SK-N-SH (cell line): ENCODE measurements around the gene STXBP1. TPM values are rescaled to one million over a fixed set of nuclear protein-coding genes. Genes with fewer than 3 reads are reported as not detected.

ENCODE experiments used
- CTCF ChIA-PET: fragments of 300-600, 350-600 bp; formaldehyde crosslinking; extraction: SDS; loops from one replicate; lab custom pipeline; 2021; lab: Yijun Ruan, JAX
- POLR2A ChIA-PET: fragments of 350-600 bp; sonication (Branson Sonifier 250); formaldehyde crosslinking; extraction: SDS; loops from one replicate; lab custom pipeline; 2020; ENCODE audit warnings: antibody characterized with exemption, inconsistent platforms; lab: Yijun Ruan, JAX
- DNase-seq: peaks from one replicate; pipeline ENCODE4 v3.0.0; 2012
- H2AFZ ChIP-seq: fragments of 200-600 bp; sonication (generic); 2 replicates; pipeline ENCODE4 v1.8.1; 2016; ENCODE audit warnings: antibody characterized with exemption, mild to moderate bottlenecking, low read depth
- H3F3A ChIP-seq: fragments of 200-600 bp; sonication (generic); replicated peaks from 2 replicates; pipeline ENCODE3; 2016; ENCODE audit warnings: antibody characterized with exemption, mild to moderate bottlenecking; ENCODE audit not compliant: insufficient read depth
- H3K27ac ChIP-seq, 2 experiments: fragments of 200-500 bp in 1 of 2; fragments of 200-600 bp in 1 of 2; sonication (Bioruptor generic) in 1 of 2; sonication (generic), shearing (Covaris generic) in 1 of 2; 2 replicates each; pipeline versions ENCODE4 v1.5.1 to v1.6.1; 2014 to 2016; ENCODE audit warnings: low read depth in 2 of 2, inconsistent platforms in 1 of 2, low read length in 1 of 2, mild to moderate bottlenecking in 1 of 2, mixed read lengths in 1 of 2
- H3K27me3 ChIP-seq: fragments of 200-600 bp; sonication (generic), shearing (Covaris generic); 2 replicates; pipeline ENCODE4 v1.6.1; 2016; ENCODE audit warnings: mixed run types; ENCODE audit not compliant: insufficient read depth
- H3K36me3 ChIP-seq, 2 experiments: fragments of 200-500 bp in 1 of 2; fragments of 200-600 bp in 1 of 2; sonication (Bioruptor generic) in 1 of 2; sonication (generic) in 1 of 2; replicated peaks in 1 of 2; 2 replicates each; pipeline versions ENCODE3 to v1.5.1; 2014 to 2016; ENCODE audit warnings: low read length in 1 of 2, mild to moderate bottlenecking in 1 of 2; ENCODE audit not compliant: insufficient read depth in 2 of 2, control insufficient read depth in 1 of 2
- H3K4me1 ChIP-seq, 2 experiments: fragments of 200-500 bp in 1 of 2; fragments of 200-600 bp in 1 of 2; sonication (Bioruptor generic) in 1 of 2; sonication (generic), shearing (Covaris generic) in 1 of 2; 2 replicates each; pipeline versions ENCODE4 v1.5.1 to v1.6.1; 2014 to 2016; ENCODE audit warnings: low read depth in 1 of 2, low read length in 1 of 2, mixed run types in 1 of 2; ENCODE audit not compliant: insufficient read depth in 2 of 2, control insufficient read depth in 1 of 2
- H3K4me2 ChIP-seq: fragments of 200-600 bp; sonication (generic), shearing (Covaris generic); 2 replicates; pipeline ENCODE4 v1.6.1; 2017; ENCODE audit warnings: mixed run types
- H3K4me3 ChIP-seq, 2 experiments: fragments of 200-500 bp in 1 of 2; fragments of 200-600 bp in 1 of 2; sonication (Bioruptor generic) in 1 of 2; sonication (generic), shearing (Covaris generic) in 1 of 2; 2 replicates each; pipeline versions ENCODE4 v1.5.1 to v1.8.1; 2014 to 2016; ENCODE audit warnings: low read depth in 2 of 2, inconsistent platforms in 1 of 2, low read length in 1 of 2, mild to moderate bottlenecking in 1 of 2, mixed read lengths in 1 of 2, moderate library complexity in 1 of 2
- H3K79me2 ChIP-seq: fragments of 200-600 bp; sonication (generic); 2 replicates; pipeline ENCODE4 v1.8.1; 2017; ENCODE audit warnings: mild to moderate bottlenecking; ENCODE audit not compliant: insufficient read depth
- H3K9ac ChIP-seq: fragments of 200-600 bp; sonication (generic); 2 replicates; pipeline ENCODE4 v1.6.1; 2017; ENCODE audit warnings: mixed run types
- H3K9me2 ChIP-seq: fragments of 200-600 bp; sonication (generic); 2 replicates; pipeline ENCODE4 v1.6.1; 2017; ENCODE audit warnings: mixed run types
- H3K9me3 ChIP-seq: fragments of 200-600 bp; sonication (generic); 2 replicates; pipeline ENCODE4 v1.6.1; 2017; ENCODE audit warnings: mixed run types, mild to moderate bottlenecking, moderate library complexity
- H4K20me1 ChIP-seq: fragments of 200-600 bp; sonication (generic); 2 replicates; pipeline ENCODE4 v1.6.1; 2017; ENCODE audit warnings: mild to moderate bottlenecking, mixed run types; ENCODE audit not compliant: insufficient read depth
- CHD2 ChIP-seq: fragments of 150-350 bp; IDR thresholded peaks from 2 replicates; pipeline ENCODE4 v1.6.1; 2018; ENCODE audit warnings: low read length; ENCODE audit not compliant: partially characterized antibody
- CTCF ChIP-seq: fragments of 200-600 bp; sonication (generic); IDR thresholded peaks from 2 replicates; pipeline ENCODE4 v1.6.1; 2017; ENCODE audit warnings: antibody characterized with exemption, mild to moderate bottlenecking, moderate library complexity
- EP300 ChIP-seq, 2 experiments: IDR thresholded peaks; 2 replicates each; pipeline versions ENCODE4 v1.4.0 to v1.6.1; 2012; ENCODE audit warnings: borderline replicate concordance in 1 of 2, low read depth in 1 of 2, low read length in 1 of 2
- EZH2phosphoT487 ChIP-seq: fragments of 200-600 bp; sonication (generic); IDR thresholded peaks from 2 replicates; pipeline ENCODE4 v1.6.1; 2017; ENCODE audit warnings: low read depth, mixed run types, mild to moderate bottlenecking, antibody characterized with exemption, moderate library complexity, borderline replicate concordance
- FOXM1 ChIP-seq: IDR thresholded peaks from 2 replicates; pipeline ENCODE4 v1.4.0; 2012; ENCODE audit warnings: low read depth, mild to moderate bottlenecking
- GATA2 ChIP-seq: sonication (generic); formaldehyde crosslinking; IDR thresholded peaks from 2 replicates; pipeline ENCODE4 v1.5.0; 2020; ENCODE audit warnings: mild to moderate bottlenecking, missing genetic modification reagents
- IRF3 ChIP-seq: fragments of 150-350 bp; IDR thresholded peaks from 2 replicates; pipeline ENCODE4 v1.6.1; 2016; ENCODE audit warnings: mild to moderate bottlenecking, low read depth, low read length
- NRF1 ChIP-seq: IDR thresholded peaks from 2 replicates; pipeline ENCODE4 v1.6.1; 2012; ENCODE audit warnings: low read depth, mild to moderate bottlenecking, low read length
- PBX3 ChIP-seq: IDR thresholded peaks from 2 replicates; pipeline ENCODE4; 2012
- REST ChIP-seq: IDR thresholded peaks from 2 replicates; pipeline ENCODE4 v1.6.1; 2012; ENCODE audit warnings: mild to moderate bottlenecking, low read depth, low read length, moderate library complexity
- RFX5 ChIP-seq: IDR thresholded peaks from 2 replicates; pipeline ENCODE4 v1.6.1; 2012; ENCODE audit warnings: mild to moderate bottlenecking, improper control_type of control experiment, low read length
- SMC3 ChIP-seq: IDR thresholded peaks from 2 replicates; pipeline ENCODE4 v1.6.1; 2012; ENCODE audit warnings: low read depth, low read length, improper control_type of control experiment
- TCF12 ChIP-seq: IDR thresholded peaks from 2 replicates; pipeline ENCODE4 v1.4.0; 2012
- YY1 ChIP-seq: IDR thresholded peaks from 2 replicates; pipeline ENCODE4 v1.4.0; 2012; ENCODE audit warnings: low read depth, mild to moderate bottlenecking
- ZBTB33 ChIP-seq: IDR thresholded peaks from 2 replicates; pipeline ENCODE4 v1.4.0; 2012; ENCODE audit warnings: low read depth, borderline replicate concordance
- WGBS: methylation state at CpG from one replicate; pipeline ENCODE4 v1.1.6; 2017; ENCODE audit warnings: low lambda C conversion rate; 5-methylcytosine and 5-hydroxymethylcytosine counted together
- polyA plus RNA-seq, 3 experiments: library from polyadenylated mRNA; depleted of rRNA; stranded (reverse); fragments of >200 nt; gene quantifications; 2 replicates each; pipeline ENCODE4 v1.2.3, GENCODE V29; 2012

Gene STXBP1
- polyA plus RNA-seq, 1 of the 3 experiments (the other 2 are of a cell fraction) = 44.3 TPM

GRCh38 chr9:127563579-127563978 is 48.5 kb upstream of the STXBP1 start:
- H3K4me1 ChIP-seq = peaks cover 29 to 44% of the 10 kb centered on the region in 2 experiments
- H4K20me1 ChIP-seq = peaks cover 30% of the 10 kb centered on the region
- CTCF ChIA-PET = no interaction called here
- no peaks in the 10 kb centered on the region for H3K9me2 ChIP-seq
- peaks cover 50% of the 10 kb centered on the region for H3F3A ChIP-seq
- DNase-seq = no peak
- TF ChIP-seq NRF1 (no peak), SMC3 (no peak), RFX5 (no peak), CHD2 (no peak), YY1 (no peak), FOXM1 (no peak), REST (no peak), ZBTB33 (no peak), CTCF (no peak), IRF3 (no peak), EZH2phosphoT487 (no peak), PBX3 (no peak), TCF12 (no peak), EP300 (IDR thresholded peaks at IDR 0.05; ENCODE audit: borderline replicate concordance in 1 of 2, low read depth in 1 of 2, low read length in 1 of 2) (no peak), GATA2 (CRISPR knock-in tag) (no peak)
- TF ChIP-seq, all 33 proteins: peak for 0
- H3K27me3 ChIP-seq = no peaks in the 10 kb centered on the region
- 92% methylated on average over 13 of the region's 13 CpGs for WGBS
- H3K27ac ChIP-seq = peak overlapping the region in 1 of 2 experiments; percentile 94; a peak in 2 of 4 replicates
- peaks cover 95% of the 10 kb centered on the region for H3K79me2 ChIP-seq
- peak overlapping the region; percentile 55 for H3K4me2 ChIP-seq
- no peak overlapping the region for H3K4me3 ChIP-seq
- H2AFZ ChIP-seq = no peak overlapping the region
- H3K36me3 ChIP-seq = peaks cover 8 to 45% of the 10 kb centered on the region in 2 experiments
- POLR2A ChIA-PET = no interaction called here
- H3K9ac ChIP-seq = peak overlapping the region; percentile 12; the same call in 1 of the 2 replicates
- H3K9me3 ChIP-seq = no peaks in the 10 kb centered on the region
